H1 (cell line): ENCODE results near the gene RPS25. TPM values are rescaled to one million over a fixed set of nuclear protein-coding genes. Genes with fewer than 3 reads are reported as not detected.

ENCODE experiments used
- ASH2L ChIP-seq: fragments of 200-600, 300-600 bp; sonication (generic); IDR thresholded peaks from one replicate; pipeline ENCODE4 v1.7.1; 2017; ENCODE audit warnings: low read length
- BACH1 ChIP-seq: IDR thresholded peaks from 2 replicates; pipeline ENCODE4 v1.6.1; 2012; ENCODE audit warnings: low read length, improper control_type of control experiment
- BCL11A ChIP-seq, 2 experiments: IDR thresholded peaks; one replicate each; pipeline ENCODE4 v1.6.1; 2011; ENCODE audit warnings: low read depth in 2 of 2, low read length in 2 of 2, mild to moderate bottlenecking in 2 of 2
- CBX5 ChIP-seq: fragments of 300-800, 300-1000 bp; sonication (generic); IDR thresholded peaks from 2 replicates; pipeline ENCODE4 v1.7.1; 2016; ENCODE audit warnings: antibody characterized with exemption, low read length, low read depth
- CHD2 ChIP-seq: IDR thresholded peaks from 2 replicates; pipeline ENCODE4 v1.6.1; 2012; ENCODE audit warnings: low read length, improper control_type of control experiment
- CREB1 ChIP-seq: IDR thresholded peaks from 2 replicates; pipeline ENCODE4 v1.6.1; 2012; ENCODE audit warnings: inconsistent platforms
- EZH2 ChIP-seq: fragments of 200-600 bp; sonication (generic); IDR thresholded peaks from 2 replicates; pipeline ENCODE4 v1.7.1; 2012; ENCODE audit warnings: low read depth, mild to moderate bottlenecking, moderate library complexity, low read length, inconsistent platforms; ENCODE audit not compliant: severe bottlenecking
- GABPA ChIP-seq: IDR thresholded peaks from 2 replicates; pipeline ENCODE4 v1.6.1; 2011; ENCODE audit warnings: mild to moderate bottlenecking, low read length, moderate library complexity, borderline replicate concordance; ENCODE audit not compliant: insufficient read depth
- HDAC2 ChIP-seq, 2 experiments: fragments of 300-600 bp in 1 of 2; sonication (generic) in 1 of 2; IDR thresholded peaks; 2 replicates each; pipeline ENCODE4 v1.6.1; 2011 to 2012; ENCODE audit warnings: low read depth in 2 of 2, low read length in 2 of 2, mild to moderate bottlenecking in 2 of 2, moderate library complexity in 2 of 2, borderline replicate concordance in 1 of 2, inconsistent platforms in 1 of 2
- HDAC6 ChIP-seq: IDR thresholded peaks from one replicate; pipeline ENCODE4 v1.7.1; 2012; ENCODE audit warnings: low read depth, mild to moderate bottlenecking, inconsistent platforms, low read length, moderate library complexity
- KDM1A ChIP-seq: fragments of 200-600, 300-600 bp; sonication (generic); IDR thresholded peaks from 2 replicates; pipeline ENCODE4 v1.7.1; 2016; ENCODE audit warnings: mild to moderate bottlenecking, low read length, borderline replicate concordance
- KDM4A ChIP-seq: IDR thresholded peaks from one replicate; pipeline ENCODE4 v1.7.1; 2012; ENCODE audit warnings: low read depth, mild to moderate bottlenecking, moderate library complexity, low read length, inconsistent platforms; ENCODE audit not compliant: severe bottlenecking
- KDM5A ChIP-seq: fragments of 200-600 bp; IDR thresholded peaks from 2 replicates; pipeline ENCODE4 v1.7.1; 2012; ENCODE audit warnings: mild to moderate bottlenecking, low read length, inconsistent platforms, mixed read lengths
- MAFK ChIP-seq: IDR thresholded peaks from 2 replicates; pipeline ENCODE4 v1.6.1; 2012; ENCODE audit warnings: low read depth, mild to moderate bottlenecking, improper control_type of control experiment, low read length
- NANOG ChIP-seq: IDR thresholded peaks from 2 replicates; pipeline ENCODE4 v1.6.1; 2011; ENCODE audit warnings: low read length, low read depth, mild to moderate bottlenecking, inconsistent platforms; ENCODE audit not compliant: insufficient read depth, poor library complexity, severe bottlenecking
- POLR2AphosphoS5 ChIP-seq: IDR thresholded peaks from 2 replicates; pipeline ENCODE4 v1.6.1; 2011; ENCODE audit warnings: low read depth, low read length
- RBBP5 ChIP-seq: IDR thresholded peaks from 2 replicates; pipeline ENCODE4 v1.7.1; 2012; ENCODE audit warnings: low read depth, mild to moderate bottlenecking, inconsistent platforms, low read length, moderate library complexity, borderline replicate concordance
- RNF2 ChIP-seq: fragments of 200-900, 300-1000 bp; sonication (generic); IDR thresholded peaks from 2 replicates; pipeline ENCODE4 v1.7.1; 2016; ENCODE audit warnings: borderline replicate concordance, low read depth, mild to moderate bottlenecking, antibody characterized with exemption, low read length; ENCODE audit not compliant: poor library complexity, severe bottlenecking; ENCODE audit errors: missing control alignments
- SIRT6 ChIP-seq: IDR thresholded peaks from one replicate; pipeline ENCODE4 v1.7.1; 2012; ENCODE audit warnings: low read length, inconsistent platforms
- SP1 ChIP-seq: IDR thresholded peaks from 2 replicates; pipeline ENCODE4 v1.6.1; 2011; ENCODE audit warnings: low read depth, low read length
- SP4 ChIP-seq: IDR thresholded peaks from 2 replicates; pipeline ENCODE4 v1.6.1; 2012; ENCODE audit warnings: low read length, inconsistent platforms
- TAF1 ChIP-seq: IDR thresholded peaks from 2 replicates; pipeline ENCODE4 v1.6.1; 2011; ENCODE audit warnings: mild to moderate bottlenecking, low read depth, low read length
- TEAD4 ChIP-seq: IDR thresholded peaks from 2 replicates; pipeline ENCODE4 v1.6.1; 2012; ENCODE audit warnings: low read depth, low read length, inconsistent platforms, mixed read lengths
- ZNF274 ChIP-seq: IDR thresholded peaks from 2 replicates; pipeline ENCODE4 v1.7.0; 2012; ENCODE audit warnings: low read length, borderline replicate concordance; ENCODE audit errors: extremely low read depth
- polyA plus RNA-seq, 7 experiments: library from polyadenylated mRNA; depleted of rRNA in 3 of 7; stranded (reverse) in 5 of 7; unstranded in 2 of 7; fragments of >200 nt in 5 of 7; fragments of 200-250 nt in 2 of 7; gene quantifications; 1 replicate in 5 of 7; 2 replicates in 1 of 7; 4 replicates in 1 of 7; pipeline versions ENCODE4 v1.2.1 to v1.2.3, GENCODE V29; 2011 to 2013; ENCODE audit warnings: missing spikeins in 2 of 7, mixed read lengths in 2 of 7
- total RNA-seq: library from RNA; stranded (reverse); fragmentation: NEBNext Ultra II Directional; extraction: Animal tissue kit (Norgen Biotek cat#: 25700); gene quantifications from 2 replicates; pipeline ENCODE4 v1.2.1, GENCODE V29; 2021
- TF ChIP-seq, protein P1 (sequence below): IDR thresholded peaks from 2 replicates; pipeline ENCODE4 v1.6.1; 2012; ENCODE audit warnings: inconsistent platforms

RPS25 gene
- total and polyA plus RNA-seq, 2 of the 8 experiments (the other 6 are each of a cell fraction or from before 2014, with no cell fraction given), result 1,525 to 1,643 TPM

DNA sequence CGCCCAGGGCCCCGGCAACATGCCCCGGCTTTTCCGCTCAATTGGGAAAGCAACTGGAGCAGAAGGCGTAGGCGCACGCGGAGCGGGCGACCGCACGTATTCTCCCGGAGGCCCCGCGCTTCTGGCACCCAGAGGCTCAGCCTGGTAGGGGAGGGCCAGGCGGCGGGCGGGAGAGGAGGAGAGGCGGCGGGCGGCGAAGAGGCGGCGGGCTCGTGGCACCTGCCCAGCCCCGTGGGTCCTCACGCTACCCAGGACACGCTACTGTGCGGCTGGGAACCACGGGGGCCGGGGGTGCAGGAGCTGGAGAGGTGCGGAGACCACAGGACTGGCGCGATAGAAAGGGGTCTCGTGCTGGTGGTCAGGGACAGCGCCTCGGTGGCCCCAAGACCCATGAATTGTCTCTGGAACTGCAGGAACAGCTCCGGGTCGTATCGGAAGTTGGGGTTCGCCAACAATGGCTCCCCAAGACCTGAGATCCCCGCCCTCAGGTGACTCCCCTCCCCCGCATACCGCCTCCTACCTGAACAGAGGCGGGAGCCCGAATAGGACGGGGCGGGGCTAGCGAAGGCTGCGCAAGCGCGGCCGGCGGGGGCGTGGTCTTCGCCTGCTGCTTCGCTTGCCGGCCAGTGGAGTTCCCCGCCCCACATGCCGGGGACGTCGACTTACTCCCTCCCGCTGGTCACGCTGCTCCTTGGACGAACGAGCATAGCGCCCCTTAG, 12.3 kb upstream of the RPS25 start, which contains the start of gene SLC37A4 (continued):
- peak; percentile 68; the same call in 1 of the 2 replicates for TF ChIP-seq SP1
- no peak for TF ChIP-seq EZH2
- no peak for TF ChIP-seq HDAC6
- TF ChIP-seq MAFK, result no peak
- TF ChIP-seq SP4, result peak; percentile 92
- no peak for TF ChIP-seq KDM5A
- peak; percentile 59 for TF ChIP-seq TAF1
- peak; percentile 86 for TF ChIP-seq KDM4A
- no peak for TF ChIP-seq SIRT6
- TF ChIP-seq KDM1A, result no peak
- peak; percentile 67 for TF ChIP-seq ASH2L
- peak; percentile 80 for TF ChIP-seq TEAD4
- no peak for TF ChIP-seq GABPA
- TF ChIP-seq BCL11A (IDR thresholded peaks at IDR 0.05; ENCODE audit: low read depth in 2 of 2, low read length in 2 of 2), result no peak
- no peak for TF ChIP-seq NANOG
- TF ChIP-seq RNF2, result no peak
- TF ChIP-seq ZNF274, result no peak
- peak; percentile 29 for TF ChIP-seq POLR2AphosphoS5
- TF ChIP-seq RBBP5, result peak; percentile 91; the same call in 1 of the 2 replicates
- TF ChIP-seq, protein P1, sequence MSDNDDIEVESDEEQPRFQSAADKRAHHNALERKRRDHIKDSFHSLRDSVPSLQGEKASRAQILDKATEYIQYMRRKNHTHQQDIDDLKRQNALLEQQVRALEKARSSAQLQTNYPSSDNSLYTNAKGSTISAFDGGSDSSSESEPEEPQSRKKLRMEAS, result peak; percentile 98
- peak; percentile 78 for TF ChIP-seq CREB1
- TF ChIP-seq CHD2, result peak; percentile 68
- no peak for TF ChIP-seq CBX5
- TF ChIP-seq HDAC2 (IDR thresholded peaks at IDR 0.05; ENCODE audit: borderline replicate concordance in 1 of 2, low read depth in 2 of 2, low read length in 2 of 2), result no peak
- TF ChIP-seq BACH1, result no peak
